ENCODE measurements around the gene MAGED2.
"Not testable (repeated sequence)": the region's sequence is repeated elsewhere in the genome, so short reads cannot be mapped to it uniquely, and the experiment has no call there.

MAGED2 gene

DNA sequence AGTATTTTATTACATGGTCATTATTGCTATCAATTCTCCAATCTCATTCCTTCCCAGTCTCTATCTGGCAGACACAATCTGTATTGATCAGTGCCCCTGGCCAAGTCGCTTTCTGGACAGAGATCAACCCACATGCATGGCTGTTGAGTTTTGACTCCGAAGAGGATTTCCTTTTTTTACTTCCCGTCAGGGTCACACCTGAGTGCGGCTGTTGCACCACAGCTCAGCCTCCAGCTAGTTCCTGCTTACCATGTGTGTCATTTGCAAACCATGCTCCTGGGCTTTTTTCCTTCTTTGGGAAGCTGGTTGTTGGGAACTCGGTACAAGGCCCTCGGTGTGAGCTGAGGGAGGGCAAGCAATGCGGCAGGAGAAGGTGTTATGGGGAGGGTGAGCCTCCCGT is 11.7 kb downstream of the MAGED2 start:
- no peak for DNase-seq (ENCODE audit: low read depth in 2 of 2)

DNA sequence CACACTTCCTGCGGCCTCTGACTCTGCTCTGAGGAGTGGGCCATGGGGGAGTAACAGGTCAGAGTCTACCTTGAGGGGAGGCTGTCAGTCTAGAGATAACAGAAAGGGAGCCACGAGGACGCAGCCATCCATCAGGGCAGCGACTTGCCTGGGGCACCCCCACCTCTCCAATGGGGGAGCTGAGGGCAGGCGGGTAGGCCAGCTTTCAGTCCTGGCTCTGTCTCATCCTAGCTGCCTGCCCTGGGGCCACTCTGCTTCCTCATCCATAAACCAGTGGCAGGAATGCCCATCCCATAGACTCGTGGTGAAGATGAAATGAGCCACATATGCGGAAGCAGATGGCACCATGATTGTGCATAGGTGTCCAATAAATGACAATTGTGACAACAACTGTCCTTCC is 13.2 kb downstream of the MAGED2 start:
- DNase-seq (ENCODE audit: low read depth in 2 of 2): no peak

DNA sequence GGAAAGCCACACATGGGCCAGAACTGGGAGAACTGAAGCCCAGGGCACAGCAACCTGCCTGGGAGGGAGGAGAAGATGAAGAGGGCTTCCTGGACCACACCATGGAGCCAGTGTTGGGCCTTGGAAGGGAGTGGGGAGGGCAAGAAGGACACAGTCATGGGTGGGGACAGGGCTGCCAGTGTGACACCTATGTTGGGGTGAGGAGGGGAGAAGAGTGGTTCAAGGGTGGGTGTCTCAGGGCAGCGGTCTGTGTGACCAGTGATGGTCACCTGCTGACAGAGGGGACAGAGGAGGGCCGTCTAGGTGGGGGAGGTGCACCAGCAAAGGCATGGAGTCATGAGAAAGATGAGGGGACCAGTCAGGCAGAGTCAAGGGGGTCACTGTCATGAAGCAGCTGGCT is 13.8 kb downstream of the MAGED2 start:
- DNase-seq (ENCODE audit: low read depth in 2 of 2): no peak

DNA sequence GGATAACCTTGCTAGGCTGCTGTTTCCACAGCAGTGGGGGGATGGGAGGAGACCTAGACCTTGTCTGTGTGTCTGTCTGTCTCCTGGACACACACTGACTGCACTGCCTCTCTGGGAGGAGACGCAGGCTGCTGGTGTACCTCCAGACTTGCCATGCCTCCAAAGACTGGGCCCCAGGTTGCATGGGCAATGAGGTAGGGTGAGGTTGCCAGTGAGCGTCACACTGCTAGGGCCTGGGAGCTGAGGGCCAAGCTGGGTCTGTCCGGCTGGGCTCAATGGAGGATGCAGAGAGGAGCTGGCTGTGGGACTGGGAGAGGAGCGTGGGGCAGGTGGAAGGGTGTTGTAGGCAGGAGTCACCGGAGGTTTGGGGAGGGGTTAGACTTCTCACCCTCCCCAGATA is 16.6 kb downstream of the MAGED2 start:
- DNase-seq (ENCODE audit: low read depth in 2 of 2): no peak

DNA sequence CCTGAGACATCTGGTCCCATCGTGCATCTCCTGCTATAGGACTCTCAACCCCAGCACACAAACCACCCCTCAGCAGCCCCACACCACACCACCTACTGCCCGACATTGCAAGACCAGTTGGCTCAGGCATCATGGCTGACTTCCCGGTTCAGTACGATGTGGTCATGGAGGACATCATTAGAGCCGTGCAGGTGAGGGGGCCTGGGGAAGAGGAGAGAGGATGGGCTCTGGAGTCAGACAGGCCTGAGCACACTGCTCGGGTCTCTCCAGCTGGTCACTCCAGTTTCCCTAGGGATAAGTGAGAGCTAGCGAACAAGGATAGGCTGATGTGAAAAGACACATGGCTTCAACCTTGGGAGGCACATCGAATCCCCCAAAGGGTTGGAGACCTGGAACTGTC is 17.2 kb downstream of the MAGED2 start:
- DNase-seq (ENCODE audit: low read depth in 2 of 2): no peak

GRCh38 chrX:54825716-54826438 is 18.3 kb downstream of the MAGED2 start:
- DNase-seq (ENCODE audit: low read depth in 2 of 2): no peak

DNA sequence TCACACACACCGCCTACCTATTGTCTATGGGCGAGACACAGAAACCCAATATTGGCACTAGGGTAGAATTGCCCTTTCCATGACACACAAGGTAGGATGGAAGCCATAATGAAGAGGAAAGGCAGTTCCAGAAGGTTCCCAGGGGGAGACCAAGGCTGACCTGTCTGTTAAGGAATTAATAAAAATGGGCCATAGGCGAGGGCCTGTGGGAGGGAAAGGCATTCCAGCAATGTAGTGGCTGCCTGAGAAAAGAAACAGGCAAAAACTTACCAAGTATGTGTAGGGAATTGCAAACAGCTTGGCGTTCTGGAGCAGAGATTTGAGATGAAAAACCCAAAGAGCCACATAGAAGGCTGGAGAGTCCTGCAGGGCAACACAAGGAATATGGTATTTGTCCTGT is 19.1 kb downstream of the MAGED2 start:
- DNase-seq (ENCODE audit: low read depth in 2 of 2): no peak

DNA sequence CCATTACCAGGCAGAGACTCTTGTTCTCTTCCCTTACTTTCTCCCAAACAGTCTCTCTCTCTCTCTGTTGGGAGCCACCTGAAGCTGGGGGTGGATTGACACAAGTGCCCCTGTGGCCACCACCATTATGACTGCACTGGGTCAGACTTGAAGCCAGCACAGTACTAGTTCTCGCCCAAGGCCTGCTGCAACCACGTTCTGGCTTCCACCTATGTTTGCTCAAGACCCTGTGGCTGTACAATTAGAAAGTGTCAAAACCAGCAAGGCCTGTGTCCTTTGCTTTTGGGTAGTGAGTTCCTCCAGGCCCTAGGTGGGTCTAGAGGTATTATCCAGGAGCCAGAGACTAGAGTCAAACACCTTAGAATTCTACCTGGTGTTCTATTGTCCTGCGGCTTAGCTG is 31.0 kb downstream of the MAGED2 start:
- DNase-seq (ENCODE audit: low read depth in 2 of 2): no peak

DNA sequence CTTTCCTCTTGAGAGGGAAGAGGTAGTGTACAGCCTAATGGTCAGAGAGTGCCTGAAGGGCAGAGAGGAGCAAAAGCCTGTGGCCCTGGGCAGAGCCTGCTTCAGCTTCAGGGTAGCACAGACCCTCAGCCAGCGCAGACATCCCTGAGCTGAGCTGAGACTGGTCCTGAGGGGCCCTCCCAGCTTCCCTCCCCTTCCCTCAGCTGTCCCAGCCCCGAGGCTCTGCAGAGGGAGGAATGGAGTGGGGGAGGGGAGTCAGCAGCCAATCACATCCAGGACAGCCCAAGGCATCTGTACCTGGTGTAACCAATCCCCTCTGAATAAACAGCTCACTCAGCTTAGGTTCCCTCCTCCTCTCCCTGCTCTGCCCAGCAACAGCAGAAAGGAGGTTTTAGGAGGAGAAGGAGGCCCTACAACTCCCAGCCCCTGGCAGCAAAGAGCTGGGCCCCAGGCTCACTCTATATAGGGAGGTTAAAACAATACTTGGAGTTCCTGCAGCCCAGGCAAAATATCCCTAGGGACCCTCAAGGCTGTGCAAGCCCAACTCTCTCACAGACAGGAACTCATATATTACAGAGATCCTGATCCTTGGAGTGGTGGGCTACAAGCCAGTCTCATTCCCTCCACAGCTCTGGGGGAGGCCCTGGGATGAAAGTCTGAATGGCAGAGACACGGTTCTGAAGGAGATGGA is 33.8 kb downstream of the MAGED2 start:
- not testable (repeated sequence) for DNase-seq (ENCODE audit: low read depth in 2 of 2)

DNA sequence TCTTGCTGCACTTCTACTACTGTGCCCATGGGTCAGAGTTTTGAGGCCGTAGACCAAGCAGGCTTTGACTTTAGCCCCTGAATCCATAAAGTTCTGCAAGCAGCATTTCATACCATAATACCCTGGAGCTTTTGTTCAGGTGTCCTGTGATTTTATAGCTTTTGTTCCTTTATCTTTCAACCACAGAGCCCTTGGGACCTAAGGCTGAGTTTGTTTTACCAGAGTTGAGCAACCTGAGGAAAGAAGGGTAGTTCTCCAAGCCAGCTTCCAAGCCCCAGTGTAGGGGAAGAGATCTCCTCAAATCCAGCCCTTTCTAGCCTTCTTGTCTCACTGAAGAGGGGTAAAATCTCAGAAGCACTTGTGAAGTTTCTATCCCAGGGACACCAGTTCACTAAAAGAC is 35.1 kb downstream of the MAGED2 start:
- no peak for DNase-seq (ENCODE audit: low read depth in 2 of 2)

DNA sequence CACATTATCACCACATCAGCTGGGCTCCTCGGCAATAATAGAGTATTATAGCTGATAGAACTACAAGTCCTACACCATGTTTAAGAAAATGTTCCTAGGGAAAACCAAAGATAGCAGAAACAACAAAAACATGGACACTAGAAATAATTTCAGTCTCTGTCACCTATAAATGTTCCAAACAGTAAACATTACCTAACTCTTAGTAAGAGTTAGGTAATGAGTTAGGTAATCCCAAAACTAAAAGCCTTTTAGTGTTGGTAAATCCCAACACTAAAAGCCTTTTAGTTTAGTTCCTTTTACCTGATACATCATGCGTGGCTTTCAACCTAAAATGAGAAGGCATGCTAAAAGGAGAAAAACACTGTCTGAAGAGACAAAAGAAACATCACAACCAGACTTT is 35.5 kb downstream of the MAGED2 start:
- no peak for DNase-seq (ENCODE audit: low read depth in 2 of 2)

- not testable (repeated sequence) for DNase-seq (ENCODE audit: low read depth in 2 of 2)
Measured at GRCh38 chrX:54847700-54848099, 40.2 kb downstream of the MAGED2 start.

- no peak for DNase-seq (ENCODE audit: low read depth in 2 of 2)
Measured at GRCh38 chrX:54865208-54865607, 57.7 kb downstream of the MAGED2 start.
